Measurements from ENCODE around the gene INAFM1. TPM values are rescaled to one million over a fixed set of nuclear protein-coding genes. Genes with fewer than 3 reads are reported as not detected.

The INAFM1 gene
- total RNA-seq, 1 experiment from 2014 or later: 13.5 TPM

DNA sequence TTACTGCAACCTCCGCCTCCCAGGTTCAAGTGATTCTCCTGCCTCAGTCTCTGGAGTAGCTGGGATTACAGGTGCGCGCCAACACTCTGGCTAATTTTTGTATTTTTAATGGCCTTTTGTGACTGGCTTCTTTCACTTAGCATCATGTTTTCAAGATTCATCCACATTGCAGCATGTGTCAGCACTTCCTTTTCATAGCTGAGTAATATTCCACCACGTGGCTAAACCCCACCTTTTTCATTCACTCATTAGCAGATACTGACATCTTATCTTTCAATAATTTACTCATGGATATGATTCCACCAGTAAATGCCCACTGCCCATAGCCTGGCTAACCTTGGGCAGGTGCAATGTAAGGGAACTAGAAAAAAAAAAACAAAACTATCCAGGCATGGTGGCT, 41.8 kb downstream of the INAFM1 start:
- no peak overlapping the region for H2AFZ ChIP-seq
- intact Hi-C loops (cut with micrococcal nuclease; ENCODE audit: unreplicated experiment): no loop called here
- H3K4me2 ChIP-seq: no peak overlapping the region
- no peak for DNase-seq
- TF ChIP-seq EZH2 (IDR thresholded peaks at IDR 0.05; ENCODE audit: low read depth): no peak
- TF ChIP-seq, protein P1, sequence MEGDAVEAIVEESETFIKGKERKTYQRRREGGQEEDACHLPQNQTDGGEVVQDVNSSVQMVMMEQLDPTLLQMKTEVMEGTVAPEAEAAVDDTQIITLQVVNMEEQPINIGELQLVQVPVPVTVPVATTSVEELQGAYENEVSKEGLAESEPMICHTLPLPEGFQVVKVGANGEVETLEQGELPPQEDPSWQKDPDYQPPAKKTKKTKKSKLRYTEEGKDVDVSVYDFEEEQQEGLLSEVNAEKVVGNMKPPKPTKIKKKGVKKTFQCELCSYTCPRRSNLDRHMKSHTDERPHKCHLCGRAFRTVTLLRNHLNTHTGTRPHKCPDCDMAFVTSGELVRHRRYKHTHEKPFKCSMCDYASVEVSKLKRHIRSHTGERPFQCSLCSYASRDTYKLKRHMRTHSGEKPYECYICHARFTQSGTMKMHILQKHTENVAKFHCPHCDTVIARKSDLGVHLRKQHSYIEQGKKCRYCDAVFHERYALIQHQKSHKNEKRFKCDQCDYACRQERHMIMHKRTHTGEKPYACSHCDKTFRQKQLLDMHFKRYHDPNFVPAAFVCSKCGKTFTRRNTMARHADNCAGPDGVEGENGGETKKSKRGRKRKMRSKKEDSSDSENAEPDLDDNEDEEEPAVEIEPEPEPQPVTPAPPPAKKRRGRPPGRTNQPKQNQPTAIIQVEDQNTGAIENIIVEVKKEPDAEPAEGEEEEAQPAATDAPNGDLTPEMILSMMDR (conservative IDR thresholded peaks at IDR 0.05): no peak
- ChIA-PET CTCF (interaction anchor here (0.7 kb wide), 1 partner anchor 221 kb away, joined by 3 read pairs; no protein-coding TSS in a partner anchor), POLR2A (ENCODE audit: unreplicated experiment) (no interaction called here)
- H3K4me3 ChIP-seq: no peak overlapping the region
- H3K4me1 ChIP-seq (replicated peaks; ENCODE audit: insufficient read depth): peaks cover 15% of the 10 kb centered on the region
- H3F3A ChIP-seq (ENCODE audit: insufficient read depth, low read depth): peaks cover 27% of the 10 kb centered on the region; the same call in 1 of the 2 replicates
- no peaks in the 10 kb centered on the region for H3K9me3 ChIP-seq (ENCODE audit: insufficient read depth, low read depth)
- H3K27ac ChIP-seq: no peak overlapping the region
- no peaks in the 10 kb centered on the region for H3K9me2 ChIP-seq (ENCODE audit: insufficient read depth)
- H3K79me2 ChIP-seq (ENCODE audit: low read depth): no peaks in the 10 kb centered on the region
- H3K27me3 ChIP-seq (ENCODE audit: insufficient read depth, low read depth): no peaks in the 10 kb centered on the region
- no TSS peak for BruUV-seq (replicated peaks)
- no peaks in the 10 kb centered on the region for H3K36me3 ChIP-seq (ENCODE audit: low read depth)
- no peaks in the 10 kb centered on the region for H4K20me1 ChIP-seq (ENCODE audit: insufficient read depth)

DNA sequence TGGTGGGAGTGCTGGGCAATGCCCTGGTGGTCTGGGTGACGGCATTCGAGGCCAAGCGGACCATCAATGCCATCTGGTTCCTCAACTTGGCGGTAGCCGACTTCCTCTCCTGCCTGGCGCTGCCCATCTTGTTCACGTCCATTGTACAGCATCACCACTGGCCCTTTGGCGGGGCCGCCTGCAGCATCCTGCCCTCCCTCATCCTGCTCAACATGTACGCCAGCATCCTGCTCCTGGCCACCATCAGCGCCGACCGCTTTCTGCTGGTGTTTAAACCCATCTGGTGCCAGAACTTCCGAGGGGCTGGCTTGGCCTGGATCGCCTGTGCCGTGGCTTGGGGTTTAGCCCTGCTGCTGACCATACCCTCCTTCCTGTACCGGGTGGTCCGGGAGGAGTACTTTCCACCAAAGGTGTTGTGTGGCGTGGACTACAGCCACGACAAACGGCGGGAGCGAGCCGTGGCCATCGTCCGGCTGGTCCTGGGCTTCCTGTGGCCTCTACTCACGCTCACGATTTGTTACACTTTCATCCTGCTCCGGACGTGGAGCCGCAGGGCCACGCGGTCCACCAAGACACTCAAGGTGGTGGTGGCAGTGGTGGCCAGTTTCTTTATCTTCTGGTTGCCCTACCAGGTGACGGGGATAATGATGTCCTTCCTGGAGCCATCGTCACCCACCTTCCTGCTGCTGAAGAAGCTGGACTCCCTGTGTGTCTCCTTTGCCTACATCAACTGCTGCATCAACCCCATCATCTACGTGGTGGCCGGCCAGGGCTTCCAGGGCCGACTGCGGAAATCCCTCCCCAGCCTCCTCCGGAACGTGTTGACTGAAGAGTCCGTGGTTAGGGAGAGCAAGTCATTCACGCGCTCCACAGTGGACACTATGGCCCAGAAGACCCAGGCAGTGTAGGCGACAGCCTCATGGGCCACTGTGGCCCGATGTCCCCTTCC, 45.5 kb downstream of the INAFM1 start:
- POLR2A ChIA-PET (ENCODE audit: unreplicated experiment): no interaction called here

DNA sequence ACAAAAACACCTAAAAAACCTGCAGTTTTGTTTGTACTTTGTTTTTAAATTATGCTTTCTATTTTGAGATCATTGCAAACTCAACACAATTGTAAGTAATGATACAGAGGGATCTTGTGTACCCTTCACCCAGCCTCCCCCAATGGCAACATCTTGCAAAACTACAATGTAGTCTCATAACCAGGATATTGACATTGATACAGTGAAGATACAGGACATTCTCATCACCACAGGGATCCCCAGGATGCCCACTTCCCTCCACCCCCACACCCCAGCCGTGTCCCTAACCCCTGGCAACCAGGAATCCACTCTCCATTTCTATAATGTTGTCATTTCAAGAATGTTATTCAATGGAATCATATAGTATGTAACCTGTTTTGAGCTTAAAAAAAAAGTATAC, 46.9 kb downstream of the INAFM1 start:
- BruUV-seq (replicated peaks): no TSS peak
- Histone ChIP-seq H3F3A (ENCODE audit: insufficient read depth, low read depth) (no peaks in the 10 kb centered on the region), H3K79me2 (ENCODE audit: low read depth) (no peaks in the 10 kb centered on the region), H3K4me2 (no peak overlapping the region), H4K20me1 (ENCODE audit: insufficient read depth) (no peaks in the 10 kb centered on the region), H3K27ac (no peak overlapping the region), H2AFZ (no peak overlapping the region), H3K4me3 (no peak overlapping the region), H3K9me3 (ENCODE audit: insufficient read depth, low read depth) (no peaks in the 10 kb centered on the region), H3K4me1 (replicated peaks; ENCODE audit: insufficient read depth) (no peaks in the 10 kb centered on the region), H3K27me3 (ENCODE audit: insufficient read depth, low read depth) (0 out of 2 replicates have a peak, but pooled peaks cover 3% of the 10 kb centered on the region), H3K9me2 (ENCODE audit: insufficient read depth) (no peaks in the 10 kb centered on the region), H3K36me3 (ENCODE audit: low read depth) (no peaks in the 10 kb centered on the region)
- DNase-seq: no peak
- CTCF ChIA-PET: no interaction called here
- POLR2A ChIA-PET (ENCODE audit: unreplicated experiment): no interaction called here
- intact Hi-C loops (cut with micrococcal nuclease; ENCODE audit: unreplicated experiment): no loop called here
- TF ChIP-seq EZH2 (IDR thresholded peaks at IDR 0.05; ENCODE audit: low read depth): no peak
- TF ChIP-seq, protein P1 (conservative IDR thresholded peaks at IDR 0.05): no peak

More for the DNA sequence above, 45.5 kb downstream of the INAFM1 start:
- Histone ChIP-seq H3F3A (ENCODE audit: insufficient read depth, low read depth) (0 out of 2 replicates have a peak, but pooled peaks cover under 1% of the 10 kb centered on the region), H3K4me1 (replicated peaks; ENCODE audit: insufficient read depth) (peaks cover 5% of the 10 kb centered on the region), H3K9me3 (ENCODE audit: insufficient read depth, low read depth) (no peaks in the 10 kb centered on the region), H2AFZ (no peak overlapping the region), H3K36me3 (ENCODE audit: low read depth) (no peaks in the 10 kb centered on the region), H3K27me3 (ENCODE audit: insufficient read depth, low read depth) (no peaks in the 10 kb centered on the region), H3K79me2 (ENCODE audit: low read depth) (no peaks in the 10 kb centered on the region), H3K4me2 (no peak overlapping the region), H3K9me2 (ENCODE audit: insufficient read depth) (no peaks in the 10 kb centered on the region), H3K27ac (no peak overlapping the region), H4K20me1 (ENCODE audit: insufficient read depth) (no peaks in the 10 kb centered on the region), H3K4me3 (no peak overlapping the region)
- no TSS peak for BruUV-seq (replicated peaks)
- intact Hi-C loops (cut with micrococcal nuclease; ENCODE audit: unreplicated experiment): no loop called here
- TF ChIP-seq EZH2 (IDR thresholded peaks at IDR 0.05; ENCODE audit: low read depth): no peak
- TF ChIP-seq, protein P1 (conservative IDR thresholded peaks at IDR 0.05): no peak
- no peak for DNase-seq
- CTCF ChIA-PET: no interaction called here
